Measurements from ENCODE around the gene HPCAL1.

The HPCAL1 gene

DNA sequence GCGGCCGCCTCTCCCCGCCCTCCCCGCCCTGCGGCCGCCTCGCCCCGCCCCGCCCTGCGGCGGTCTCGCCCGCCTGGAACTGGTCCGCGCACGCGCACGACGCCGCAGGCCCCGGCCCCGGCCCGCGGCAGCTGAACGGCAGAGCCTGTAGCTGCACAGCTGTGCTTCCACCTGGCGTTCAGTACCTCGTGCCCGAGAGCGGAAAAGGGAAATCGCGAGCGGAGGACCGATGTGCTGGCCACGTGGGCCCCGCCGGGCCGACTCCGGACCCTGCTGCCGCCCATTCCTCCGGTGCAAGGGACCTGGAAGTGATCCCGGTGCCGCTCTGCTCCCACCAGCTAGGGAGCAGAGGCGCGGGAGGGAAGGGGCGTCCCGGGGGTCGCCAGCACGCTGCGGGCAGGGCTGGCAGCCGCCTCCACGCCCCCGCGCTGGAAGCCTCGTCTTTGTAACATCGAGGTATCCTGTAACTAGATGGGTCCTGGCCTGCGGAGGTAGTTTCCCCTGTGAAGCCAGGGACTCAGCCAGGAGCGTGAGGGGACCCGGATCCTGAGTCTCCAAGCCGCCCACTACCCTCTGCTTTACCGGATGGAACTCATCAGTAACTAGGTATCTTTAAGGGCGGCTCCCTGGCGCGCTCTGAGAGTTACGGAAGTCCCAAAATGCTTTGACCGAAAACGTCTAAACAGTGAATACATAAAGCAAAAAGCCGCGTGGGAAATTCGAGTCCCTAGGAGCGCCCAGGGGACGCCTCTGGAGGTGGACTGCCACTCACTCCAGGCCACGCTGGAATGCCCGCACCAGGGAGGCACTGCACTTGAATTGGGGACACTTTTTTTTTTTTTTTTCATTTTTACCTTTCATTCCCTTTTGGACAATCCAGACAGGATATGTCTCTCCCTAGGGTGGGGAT lies 146.1 kb downstream of the HPCAL1 start:
- H2AK5ac ChIP-seq (ENCODE audit: low read length), result no peak overlapping the region
- peak overlapping the region; percentile 4 for H3K14ac ChIP-seq (ENCODE audit: low read length)
- H3K36me3 ChIP-seq (ENCODE audit: control insufficient read depth in 1 of 2, insufficient read depth in 2 of 2, low read length in 2 of 2), result peaks cover 2 to 7% of the 10 kb centered on the region in 2 experiments
- WGBS (ENCODE audit: extremely low coverage, insufficient coverage, insufficient read length), result no CpG with 5 or more reads among the region's 73 CpGs
- H3K9ac ChIP-seq (ENCODE audit: low read length), result peak overlapping the region; percentile 16
- no peak overlapping the region for H3K23ac ChIP-seq (ENCODE audit: low read length)
- peaks cover 12% of the 10 kb centered on the region for H3K79me1 ChIP-seq (ENCODE audit: low read length)
- peak overlapping the region; percentile 10 for H4K12ac ChIP-seq (ENCODE audit: low read depth, low read length)
- no peak overlapping the region for H3K4ac ChIP-seq (ENCODE audit: low read depth, low read length)
- no peak overlapping the region for H2BK5ac ChIP-seq (ENCODE audit: low read depth, low read length, poor library complexity)
- no peaks in the 10 kb centered on the region for H3K27me3 ChIP-seq (ENCODE audit: insufficient read depth, low read length)
- no peak overlapping the region for H3K27ac ChIP-seq (ENCODE audit: low read depth, low read length)
- H3K4me1 ChIP-seq (ENCODE audit: control insufficient read depth in 1 of 2, insufficient read depth in 2 of 2, low read length in 2 of 2), result peaks cover 6 to 7% of the 10 kb centered on the region in 2 experiments
- H3K4me2 ChIP-seq (ENCODE audit: low read length), result peak overlapping the region; percentile 69
- H3K79me2 ChIP-seq (ENCODE audit: control insufficient read depth, insufficient read depth, low read length, poor library complexity), result peaks cover 4% of the 10 kb centered on the region
- H3K4me3 ChIP-seq (ENCODE audit: low read depth, low read length), result peak overlapping the region; percentile 64
- H3K9me3 ChIP-seq (ENCODE audit: insufficient read depth, low read depth, low read length), result no peaks in the 10 kb centered on the region
- H4K8ac ChIP-seq (ENCODE audit: low read depth, low read length), result peak overlapping the region; percentile 30
- H2BK12ac ChIP-seq (ENCODE audit: low read length), result no peak overlapping the region
- peak; percentile 86 to 93 for DNase-seq
- peak overlapping the region; percentile 26 for H4K91ac ChIP-seq (ENCODE audit: low read depth, low read length)
- peak overlapping the region; percentile 17 for H3K18ac ChIP-seq (ENCODE audit: low read length)
- H2AFZ ChIP-seq (ENCODE audit: insufficient read depth, low read length, poor library complexity), result peak overlapping the region; percentile 9
- H2BK120ac ChIP-seq (ENCODE audit: insufficient read depth, low read length, poor library complexity), result peak overlapping the region; percentile 33

DNA sequence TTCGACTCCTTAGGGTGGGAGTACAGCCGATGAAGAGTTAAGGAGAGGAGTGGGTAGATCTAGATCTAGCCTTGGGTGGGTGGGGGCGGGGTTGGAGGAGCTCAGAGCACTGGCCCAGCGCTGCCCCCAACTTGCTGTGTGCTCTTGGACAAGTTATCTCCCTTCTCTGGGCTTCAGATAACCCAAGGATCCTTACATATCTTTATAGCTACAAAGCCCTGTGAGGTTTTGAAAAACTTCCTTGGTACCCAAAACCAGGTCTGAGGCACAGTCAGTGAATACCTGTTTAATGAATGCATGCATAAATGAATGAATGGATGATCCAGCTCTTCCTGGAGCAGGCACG lies 146.8 kb downstream of the HPCAL1 start:
- Histone ChIP-seq H3K9me3 (ENCODE audit: insufficient read depth, low read depth, low read length) (no peaks in the 10 kb centered on the region), H4K8ac (ENCODE audit: low read depth, low read length) (no peak overlapping the region), H3K79me2 (ENCODE audit: control insufficient read depth, insufficient read depth, low read length, poor library complexity) (peaks cover 4% of the 10 kb centered on the region), H3K4me3 (ENCODE audit: low read depth, low read length) (no peak overlapping the region), H3K4ac (ENCODE audit: low read depth, low read length) (no peak overlapping the region), H3K4me1 (ENCODE audit: control insufficient read depth in 1 of 2, insufficient read depth in 2 of 2, low read length in 2 of 2) (peaks cover 6 to 7% of the 10 kb centered on the region in 2 experiments), H2AFZ (ENCODE audit: insufficient read depth, low read length, poor library complexity) (no peak overlapping the region), H2AK5ac (ENCODE audit: low read length) (no peak overlapping the region), H3K27ac (ENCODE audit: low read depth, low read length) (no peak overlapping the region), H3K23ac (ENCODE audit: low read length) (no peak overlapping the region), H3K4me2 (ENCODE audit: low read length) (no peak overlapping the region), H3K9ac (ENCODE audit: low read length) (no peak overlapping the region), H2BK120ac (ENCODE audit: insufficient read depth, low read length, poor library complexity) (no peak overlapping the region), H4K12ac (ENCODE audit: low read depth, low read length) (no peak overlapping the region), H3K79me1 (ENCODE audit: low read length) (peaks cover 12% of the 10 kb centered on the region), H4K91ac (ENCODE audit: low read depth, low read length) (no peak overlapping the region), H3K36me3 (ENCODE audit: control insufficient read depth in 1 of 2, insufficient read depth in 2 of 2, low read length in 2 of 2) (peaks cover 0 to 1% of the 10 kb centered on the region in 2 experiments), H2BK12ac (ENCODE audit: low read length) (no peak overlapping the region), H3K27me3 (ENCODE audit: insufficient read depth, low read length) (no peaks in the 10 kb centered on the region), H3K14ac (ENCODE audit: low read length) (no peak overlapping the region), H2BK5ac (ENCODE audit: low read depth, low read length, poor library complexity) (no peak overlapping the region), H3K18ac (ENCODE audit: low read length) (no peak overlapping the region)
- DNase-seq, result no peak
- WGBS (ENCODE audit: extremely low coverage, insufficient coverage, insufficient read length), result no CpG with 5 or more reads among the region's 5 CpGs

DNA sequence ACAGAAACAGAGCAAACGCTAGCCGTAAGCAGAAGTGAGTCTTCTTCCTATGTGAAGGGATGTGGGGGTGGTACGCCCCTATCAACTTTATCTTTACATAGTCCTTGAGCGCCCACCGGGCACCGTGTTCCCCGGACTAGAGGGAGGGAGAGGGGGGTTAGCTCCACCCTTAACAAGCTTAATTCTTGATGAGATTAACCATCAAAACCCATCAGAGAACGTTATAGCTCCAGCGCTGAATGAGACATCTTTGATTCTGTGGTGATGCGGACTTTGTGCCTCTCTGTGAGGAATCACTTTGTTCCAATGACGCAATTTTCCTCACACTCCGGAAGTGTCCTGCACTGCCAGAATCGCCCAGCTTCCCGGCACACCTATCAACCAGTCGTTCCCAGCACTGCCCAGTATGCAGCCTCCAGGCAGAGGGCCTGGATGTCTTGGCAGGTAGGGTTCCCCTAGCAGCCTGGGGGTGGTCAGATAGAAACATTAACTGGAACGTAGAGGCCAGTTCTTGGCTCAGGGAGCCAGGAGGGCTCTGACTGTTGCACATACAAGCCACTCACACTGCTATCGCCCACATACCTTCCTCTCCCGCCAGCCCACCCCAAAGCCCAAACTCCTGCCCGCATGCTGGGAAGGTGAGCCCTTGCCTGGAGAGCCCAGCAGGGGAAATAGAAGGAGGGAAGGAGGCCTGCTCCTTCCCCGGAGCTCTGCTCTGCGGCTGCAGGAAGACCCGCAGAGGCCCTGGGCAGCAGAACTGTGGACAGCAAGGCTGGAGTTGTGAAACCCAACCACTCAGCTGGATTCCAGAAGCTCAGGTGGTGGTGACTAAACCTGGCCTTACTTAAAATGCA lies 147.4 kb downstream of the HPCAL1 start:
- Histone ChIP-seq H3K9ac (ENCODE audit: low read length) (no peak overlapping the region), H2BK12ac (ENCODE audit: low read length) (no peak overlapping the region), H4K91ac (ENCODE audit: low read depth, low read length) (no peak overlapping the region), H2BK120ac (ENCODE audit: insufficient read depth, low read length, poor library complexity) (no peak overlapping the region), H3K23ac (ENCODE audit: low read length) (no peak overlapping the region), H3K27me3 (ENCODE audit: insufficient read depth, low read length) (no peaks in the 10 kb centered on the region), H3K4ac (ENCODE audit: low read depth, low read length) (no peak overlapping the region), H3K14ac (ENCODE audit: low read length) (no peak overlapping the region), H3K79me1 (ENCODE audit: low read length) (peaks cover 12% of the 10 kb centered on the region), H4K8ac (ENCODE audit: low read depth, low read length) (no peak overlapping the region), H3K18ac (ENCODE audit: low read length) (no peak overlapping the region), H3K4me2 (ENCODE audit: low read length) (no peak overlapping the region), H3K36me3 (ENCODE audit: control insufficient read depth in 1 of 2, insufficient read depth in 2 of 2, low read length in 2 of 2) (no peaks in the 10 kb centered on the region), H2AFZ (ENCODE audit: insufficient read depth, low read length, poor library complexity) (no peak overlapping the region), H3K79me2 (ENCODE audit: control insufficient read depth, insufficient read depth, low read length, poor library complexity) (peaks cover 4% of the 10 kb centered on the region), H2BK5ac (ENCODE audit: low read depth, low read length, poor library complexity) (no peak overlapping the region), H3K27ac (ENCODE audit: low read depth, low read length) (no peak overlapping the region), H3K9me3 (ENCODE audit: insufficient read depth, low read depth, low read length) (peaks cover 3% of the 10 kb centered on the region), H2AK5ac (ENCODE audit: low read length) (no peak overlapping the region), H4K12ac (ENCODE audit: low read depth, low read length) (no peak overlapping the region), H3K4me3 (ENCODE audit: low read depth, low read length) (no peak overlapping the region), H3K4me1 (ENCODE audit: control insufficient read depth in 1 of 2, insufficient read depth in 2 of 2, low read length in 2 of 2) (peaks cover 6 to 9% of the 10 kb centered on the region in 2 experiments)
- no CpG with 5 or more reads among the region's 22 CpGs for WGBS (ENCODE audit: extremely low coverage, insufficient coverage, insufficient read length)
- peak; percentile 89 for DNase-seq

DNA sequence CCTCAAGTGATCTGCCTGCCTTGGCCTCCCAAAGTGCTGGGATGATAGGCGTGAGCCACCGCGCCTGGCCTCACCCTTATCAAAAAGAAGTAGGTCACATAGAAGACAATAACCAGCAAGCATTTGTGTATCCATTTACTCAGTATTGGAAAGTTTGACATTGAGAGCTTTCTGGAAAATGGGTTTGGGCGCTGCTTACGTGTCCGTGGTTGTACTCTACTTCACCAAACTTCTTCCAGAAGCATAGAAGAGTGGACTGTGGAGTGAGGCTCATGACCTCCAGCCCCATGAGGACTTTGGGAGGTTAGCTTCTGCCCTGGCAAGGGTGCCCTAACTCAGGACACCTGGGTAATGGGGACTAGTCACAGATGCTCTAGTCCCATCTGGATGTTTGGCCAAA lies 149.1 kb downstream of the HPCAL1 start:
- Histone ChIP-seq H2BK12ac (ENCODE audit: low read length) (no peak overlapping the region), H3K18ac (ENCODE audit: low read length) (no peak overlapping the region), H3K4me2 (ENCODE audit: low read length) (no peak overlapping the region), H2BK5ac (ENCODE audit: low read depth, low read length, poor library complexity) (no peak overlapping the region), H2AK5ac (ENCODE audit: low read length) (no peak overlapping the region), H3K79me2 (ENCODE audit: control insufficient read depth, insufficient read depth, low read length, poor library complexity) (peaks cover 2% of the 10 kb centered on the region), H3K27ac (ENCODE audit: low read depth, low read length) (no peak overlapping the region), H3K23ac (ENCODE audit: low read length) (no peak overlapping the region), H2BK120ac (ENCODE audit: insufficient read depth, low read length, poor library complexity) (no peak overlapping the region), H4K12ac (ENCODE audit: low read depth, low read length) (no peak overlapping the region), H3K9ac (ENCODE audit: low read length) (no peak overlapping the region), H3K36me3 (ENCODE audit: control insufficient read depth in 1 of 2, insufficient read depth in 2 of 2, low read length in 2 of 2) (no peaks in the 10 kb centered on the region), H4K91ac (ENCODE audit: low read depth, low read length) (no peak overlapping the region), H3K4me3 (ENCODE audit: low read depth, low read length) (no peak overlapping the region), H3K27me3 (ENCODE audit: insufficient read depth, low read length) (no peaks in the 10 kb centered on the region), H4K8ac (ENCODE audit: low read depth, low read length) (no peak overlapping the region), H3K79me1 (ENCODE audit: low read length) (peaks cover 12% of the 10 kb centered on the region), H3K9me3 (ENCODE audit: insufficient read depth, low read depth, low read length) (peaks cover 3% of the 10 kb centered on the region), H3K14ac (ENCODE audit: low read length) (no peak overlapping the region), H2AFZ (ENCODE audit: insufficient read depth, low read length, poor library complexity) (no peak overlapping the region), H3K4me1 (ENCODE audit: control insufficient read depth in 1 of 2, insufficient read depth in 2 of 2, low read length in 2 of 2) (peaks cover 7 to 11% of the 10 kb centered on the region in 2 experiments), H3K4ac (ENCODE audit: low read depth, low read length) (no peak overlapping the region)
- DNase-seq, result no peak
- no CpG with 5 or more reads among the region's 6 CpGs for WGBS (ENCODE audit: extremely low coverage, insufficient coverage, insufficient read length)
